Stimulated activated naive CD8-positive, alpha-beta T cell treated with anti-CD3 and anti-CD28 coated beads, Interleukin-15, amount 100 ng/mL, for 72 hours (primary cell): ENCODE results near the gene DTNB.

Source experiments
- ATAC-seq: fragments of 150-1000 bp; cut with Tn5 transposase; 2 replicates; pipeline ENCODE4 v1.10.0; 2021; ENCODE audit warnings: mild to moderate bottlenecking, moderate library complexity
- DNase-seq, 2 donors: peaks; one replicate each; pipeline ENCODE4 v3.0.0; 2021 to 2022
- H3K27ac Mint-ChIP-seq, 2 donors: one replicate each; pipeline ENCODE4 v1.8.0; 2022; ENCODE audit warnings: mild to moderate bottlenecking in 2 of 2, mixed read lengths in 2 of 2, moderate library complexity in 2 of 2
- H3K27me3 Mint-ChIP-seq: one replicate; pipeline ENCODE4 v1.8.0; 2022; ENCODE audit warnings: mixed read lengths
- H3K4me1 Mint-ChIP-seq: one replicate; pipeline ENCODE4 v1.8.0; 2022; ENCODE audit warnings: mild to moderate bottlenecking, mixed read lengths
- H3K4me3 Mint-ChIP-seq, 2 donors: one replicate each; pipeline ENCODE4 v1.8.0; 2022; ENCODE audit warnings: mild to moderate bottlenecking in 2 of 2, mixed read lengths in 2 of 2, moderate library complexity in 1 of 2
- H3K9me3 Mint-ChIP-seq, 2 donors: one replicate each; pipeline ENCODE4 v1.8.0; 2022; ENCODE audit warnings: mixed read lengths in 2 of 2

The DTNB gene

DNA sequence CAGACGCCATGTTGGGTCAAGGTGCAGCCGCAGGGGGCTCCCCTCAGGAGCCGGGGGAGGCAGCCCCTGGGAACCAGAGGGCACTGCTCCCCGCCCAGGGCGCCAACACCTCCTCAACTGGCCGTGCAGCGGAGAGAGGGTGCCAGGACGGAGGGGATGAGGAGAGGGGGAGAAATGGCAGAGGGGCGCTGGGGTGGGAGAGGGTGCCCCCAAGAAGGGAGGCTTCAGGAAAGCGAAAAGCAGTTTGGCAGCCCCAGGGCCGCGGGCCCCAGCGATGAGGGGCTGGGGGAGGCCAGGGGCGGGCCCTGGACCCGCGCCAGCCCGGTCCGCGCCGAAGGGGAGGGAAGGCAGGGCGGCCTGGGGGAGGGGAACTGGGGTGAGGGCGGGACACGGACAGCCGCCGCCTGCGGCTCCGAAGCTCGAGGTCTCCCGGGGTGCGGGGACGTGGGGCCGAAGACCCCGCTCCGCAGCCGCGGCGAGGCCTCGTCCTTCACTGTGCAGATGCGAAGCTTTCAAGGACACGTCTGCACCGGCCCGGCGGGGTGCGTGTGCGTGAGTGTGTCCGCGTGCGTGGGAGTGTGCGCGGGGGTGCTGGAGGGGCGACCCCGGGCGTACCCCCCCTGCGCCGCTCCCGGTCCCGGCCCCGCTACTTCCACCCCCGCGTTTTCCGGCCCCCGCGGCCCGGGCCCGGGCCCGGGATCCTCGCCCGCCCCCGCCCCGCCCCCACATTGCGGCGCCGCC lies 333.0 kb downstream of the DTNB start:
- Mint-ChIP-seq H3K27ac (peak overlapping the region; percentile 86 to 97), H3K4me1 (peaks cover 71% of the 10 kb centered on the region), H3K27me3 (no peaks in the 10 kb centered on the region), H3K9me3 (no peaks in the 10 kb centered on the region), H3K4me3 (peak overlapping the region; percentile 75 to 85)
- DNase-seq, result peak in 1 of 2 donors; percentile 29
- peak; percentile 2 for ATAC-seq

- ATAC-seq (no peak), DNase-seq (no peak)
- Mint-ChIP-seq H3K4me1 (peaks cover 72% of the 10 kb centered on the region), H3K27ac (peak overlapping the region; percentile 77 to 97), H3K27me3 (no peaks in the 10 kb centered on the region), H3K4me3 (peak overlapping the region; percentile 75 to 85), H3K9me3 (no peaks in the 10 kb centered on the region)
Observed at GRCh38 chr2:25339791-25340180, 333.6 kb downstream of the DTNB start.

DNA sequence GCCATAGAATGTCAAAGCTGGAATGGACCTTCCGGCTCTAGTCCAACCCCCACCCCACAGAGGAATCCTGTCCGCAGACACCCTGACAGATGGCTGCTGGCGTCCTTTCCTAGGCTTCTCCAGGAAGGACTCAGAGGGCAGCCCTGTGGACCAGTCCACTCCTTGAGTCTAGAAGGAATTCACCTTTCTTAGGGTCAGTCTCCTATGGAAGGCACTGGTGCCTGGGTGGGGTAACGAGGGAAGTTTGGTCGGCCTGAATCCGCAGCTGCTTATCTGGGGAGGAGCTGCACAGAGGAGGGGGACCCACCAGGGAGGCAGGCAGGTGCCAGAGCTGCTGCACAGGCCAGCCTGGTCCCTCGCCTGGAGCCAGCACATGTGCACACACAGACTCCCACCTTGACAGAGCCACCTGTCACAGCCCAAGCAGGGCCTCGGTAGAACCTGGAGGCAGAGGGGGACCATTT lies 334.1 kb downstream of the DTNB start:
- Mint-ChIP-seq H3K4me1 (peaks cover 73% of the 10 kb centered on the region), H3K4me3 (peak overlapping the region; percentile 24 to 85), H3K27me3 (no peaks in the 10 kb centered on the region), H3K9me3 (no peaks in the 10 kb centered on the region), H3K27ac (peak overlapping the region in 1 of 2 donors; percentile 97)
- no peak for DNase-seq
- no peak for ATAC-seq

GRCh38 chr2:25338401-25338800 lies 335.0 kb downstream of the DTNB start:
- DNase-seq (no peak), ATAC-seq (no peak)
- Mint-ChIP-seq H3K27me3 (no peaks in the 10 kb centered on the region), H3K4me1 (peaks cover 78% of the 10 kb centered on the region), H3K4me3 (peak overlapping the region; percentile 30 to 68), H3K9me3 (no peaks in the 10 kb centered on the region), H3K27ac (peak overlapping the region in 1 of 2 donors; percentile 28)

DNA sequence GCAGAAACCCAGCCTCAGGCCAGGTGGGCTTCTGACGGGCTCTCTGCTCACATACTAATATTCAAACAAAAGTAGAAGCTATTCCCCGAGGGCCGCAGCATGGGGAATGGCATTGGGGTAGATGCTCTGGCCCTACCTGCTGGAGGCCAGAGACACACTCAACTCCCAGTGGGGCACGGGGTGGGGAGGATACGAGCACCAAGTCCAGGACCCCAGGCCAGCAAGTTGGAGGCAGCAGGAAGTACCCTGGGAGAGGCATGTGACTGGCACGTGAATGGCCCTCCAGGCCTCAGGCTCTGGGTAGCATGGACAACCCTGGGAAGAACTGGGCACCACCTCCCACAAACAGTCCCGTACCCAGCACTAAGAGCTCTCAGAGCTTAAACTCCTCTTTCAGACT lies 335.5 kb downstream of the DTNB start:
- no peaks in the 10 kb centered on the region for H3K27me3 Mint-ChIP-seq
- H3K27ac Mint-ChIP-seq, result peak overlapping the region; percentile 47 to 65
- H3K4me1 Mint-ChIP-seq, result peaks cover 78% of the 10 kb centered on the region
- no peaks in the 10 kb centered on the region for H3K9me3 Mint-ChIP-seq
- H3K4me3 Mint-ChIP-seq, result peak overlapping the region; percentile 30 to 68
- DNase-seq (no peak), ATAC-seq (no peak)

DNA sequence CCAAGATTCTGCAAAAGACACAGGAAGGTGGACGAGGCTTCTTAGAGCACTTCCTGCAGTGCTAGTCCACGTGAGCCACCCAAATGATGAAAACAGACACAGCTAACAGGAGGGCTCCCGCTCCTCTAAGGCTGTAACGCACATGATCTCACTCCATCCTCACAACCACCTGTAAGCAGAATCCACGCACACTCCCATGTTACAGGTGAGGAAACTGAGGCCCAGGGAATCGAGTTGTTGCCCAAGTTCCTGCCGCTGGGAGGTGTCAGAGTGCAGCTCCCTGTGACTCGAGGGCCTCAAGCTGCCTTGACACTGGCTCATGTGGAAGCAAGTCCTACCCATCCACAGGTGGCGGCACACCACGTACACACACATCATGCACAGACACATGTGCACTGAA lies 336.1 kb downstream of the DTNB start:
- Mint-ChIP-seq H3K27me3 (no peaks in the 10 kb centered on the region), H3K4me3 (peak overlapping the region; percentile 30 to 68), H3K9me3 (no peaks in the 10 kb centered on the region), H3K4me1 (peaks cover 78% of the 10 kb centered on the region), H3K27ac (peak overlapping the region in 1 of 2 donors; percentile 47)
- DNase-seq (no peak), ATAC-seq (no peak)

DNA sequence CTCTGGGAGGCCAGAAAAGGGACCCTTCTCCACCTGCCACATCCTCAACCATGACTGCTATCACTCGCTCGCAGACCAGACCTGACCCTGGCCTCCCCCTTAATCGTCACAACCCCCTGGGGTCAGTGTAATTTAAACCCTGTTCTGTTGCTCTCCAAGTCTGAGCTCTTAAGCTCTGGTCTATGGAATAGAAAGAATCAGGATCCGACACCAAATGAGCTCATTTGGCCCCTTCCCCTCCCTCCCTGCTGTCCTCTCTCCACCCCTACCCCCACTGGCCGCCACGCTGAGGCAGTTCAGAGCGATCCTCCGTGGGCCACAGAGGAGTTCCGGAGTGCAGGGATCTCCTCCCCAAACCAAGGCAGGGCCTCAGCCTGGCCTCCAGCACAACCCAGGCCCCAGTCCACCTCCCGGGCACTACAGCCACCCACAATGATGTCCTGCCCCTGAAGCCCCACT lies 337.0 kb downstream of the DTNB start:
- DNase-seq (no peak), ATAC-seq (no peak)
- Mint-ChIP-seq H3K9me3 (no peaks in the 10 kb centered on the region), H3K27ac (no peak overlapping the region), H3K4me3 (peak overlapping the region; percentile 30 to 68), H3K27me3 (no peaks in the 10 kb centered on the region), H3K4me1 (peaks cover 86% of the 10 kb centered on the region)

GRCh38 chr2:25335971-25336370 lies 337.4 kb downstream of the DTNB start:
- no peaks in the 10 kb centered on the region for H3K9me3 Mint-ChIP-seq
- DNase-seq (no peak), ATAC-seq (no peak)
- no peaks in the 10 kb centered on the region for H3K27me3 Mint-ChIP-seq
- no peak overlapping the region for H3K27ac Mint-ChIP-seq
- H3K4me1 Mint-ChIP-seq, result peaks cover 91% of the 10 kb centered on the region
- peak overlapping the region in 1 of 2 donors; percentile 68 for H3K4me3 Mint-ChIP-seq

- Mint-ChIP-seq H3K27ac (peak overlapping the region in 1 of 2 donors; percentile 34), H3K27me3 (no peaks in the 10 kb centered on the region), H3K4me3 (peak overlapping the region; percentile 16 to 20), H3K9me3 (no peaks in the 10 kb centered on the region), H3K4me1 (peaks cover 99% of the 10 kb centered on the region)
- DNase-seq (no peak), ATAC-seq (no peak)
Observed at GRCh38 chr2:25335204-25335603, 338.2 kb downstream of the DTNB start.

GRCh38 chr2:25334482-25334881 lies 338.9 kb downstream of the DTNB start:
- ATAC-seq (no peak), DNase-seq (no peak)
- peaks cover 100% of the 10 kb centered on the region for H3K4me1 Mint-ChIP-seq
- no peaks in the 10 kb centered on the region for H3K9me3 Mint-ChIP-seq
- H3K27ac Mint-ChIP-seq, result no peak overlapping the region
- H3K27me3 Mint-ChIP-seq, result no peaks in the 10 kb centered on the region
- H3K4me3 Mint-ChIP-seq, result peak overlapping the region; percentile 30 to 36

- Mint-ChIP-seq H3K27ac (no peak overlapping the region), H3K4me1 (peaks cover 98% of the 10 kb centered on the region), H3K27me3 (no peaks in the 10 kb centered on the region), H3K4me3 (no peak overlapping the region), H3K9me3 (no peaks in the 10 kb centered on the region)
- DNase-seq (no peak), ATAC-seq (no peak)
Observed at GRCh38 chr2:25333981-25334380, 339.4 kb downstream of the DTNB start.

DNA sequence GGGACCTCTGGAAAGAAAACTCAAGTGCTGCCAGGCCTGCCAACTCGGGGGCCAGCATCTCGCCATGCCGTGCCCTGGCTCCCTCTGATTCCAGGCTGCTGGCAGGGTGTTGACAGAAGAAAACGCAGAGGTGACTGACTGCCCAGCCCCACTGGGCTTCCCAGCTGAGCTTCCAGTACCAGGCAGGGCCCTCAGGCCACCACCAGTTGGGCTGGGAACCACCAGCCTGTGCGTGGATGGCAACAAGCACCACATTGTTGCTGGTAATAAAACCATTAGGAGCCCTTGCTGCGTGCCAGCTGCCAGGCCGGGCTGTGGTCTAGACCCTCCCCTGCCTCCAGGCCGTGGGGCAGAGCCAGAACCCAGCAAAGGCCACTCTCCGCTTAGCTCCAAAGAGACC lies 340.8 kb downstream of the DTNB start:
- Mint-ChIP-seq H3K9me3 (peaks cover 3 to 7% of the 10 kb centered on the region in 2 donors), H3K4me1 (peaks cover 92% of the 10 kb centered on the region), H3K4me3 (no peak overlapping the region), H3K27ac (peak overlapping the region; percentile 54 to 64), H3K27me3 (no peaks in the 10 kb centered on the region)
- DNase-seq (no peak), ATAC-seq (no peak)

GRCh38 chr2:25331686-25332365 lies 341.6 kb downstream of the DTNB start:
- Mint-ChIP-seq H3K27ac (peak overlapping the region in 1 of 2 donors; percentile 64), H3K4me3 (peak overlapping the region; percentile 36 to 67), H3K9me3 (peaks cover 6 to 15% of the 10 kb centered on the region in 2 donors), H3K27me3 (no peaks in the 10 kb centered on the region), H3K4me1 (peaks cover 85% of the 10 kb centered on the region)
- DNase-seq (peak in 1 of 2 donors; percentile 55), ATAC-seq (peak; percentile 82)

DNA sequence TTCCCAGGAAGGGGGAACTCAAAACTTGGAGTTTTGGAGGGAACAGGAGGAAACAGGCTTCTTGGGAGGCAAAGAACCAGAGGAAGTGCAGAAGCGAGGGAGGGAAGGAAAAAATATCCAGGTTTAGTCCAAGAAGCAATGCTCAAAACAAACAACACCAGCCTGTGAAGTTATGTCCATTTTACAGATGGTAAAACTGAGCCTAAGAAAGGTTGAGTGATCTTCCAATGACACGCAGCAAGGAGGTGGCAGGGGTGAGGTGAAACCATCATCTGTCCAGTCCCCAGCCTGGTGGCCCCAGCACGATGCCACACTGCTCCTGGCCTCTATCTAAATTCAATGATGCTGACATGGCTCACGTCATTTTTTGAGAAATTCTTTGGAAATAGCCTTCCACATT lies 342.4 kb downstream of the DTNB start:
- Mint-ChIP-seq H3K4me3 (no peak overlapping the region), H3K4me1 (peaks cover 76% of the 10 kb centered on the region), H3K27me3 (no peaks in the 10 kb centered on the region), H3K9me3 (peaks cover 10 to 22% of the 10 kb centered on the region in 2 donors), H3K27ac (no peak overlapping the region)
- DNase-seq (no peak), ATAC-seq (no peak)

DNA sequence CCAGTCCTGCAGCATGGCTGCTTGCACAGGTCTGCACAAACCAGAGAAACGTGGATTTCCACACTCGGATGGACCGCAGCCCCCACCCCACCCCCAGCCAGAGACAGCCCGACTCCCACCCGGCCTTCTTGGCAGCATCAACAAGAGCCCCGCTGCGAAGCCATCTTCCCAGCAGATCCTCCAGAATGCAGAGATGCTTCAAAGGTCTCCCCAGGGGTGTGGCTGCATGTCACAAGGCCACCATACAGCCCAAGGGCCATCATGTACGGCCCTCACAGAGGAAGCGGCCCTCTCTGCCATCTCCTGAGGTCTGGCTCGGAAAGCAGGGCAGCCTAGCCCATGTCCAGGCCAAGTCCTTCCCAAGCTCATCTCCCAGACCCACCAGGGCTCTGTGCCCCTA lies 343.1 kb downstream of the DTNB start:
- Mint-ChIP-seq H3K27ac (no peak overlapping the region), H3K4me1 (peaks cover 76% of the 10 kb centered on the region), H3K27me3 (no peaks in the 10 kb centered on the region), H3K9me3 (peaks cover 13 to 28% of the 10 kb centered on the region in 2 donors), H3K4me3 (no peak overlapping the region)
- DNase-seq (no peak), ATAC-seq (no peak)
